ENCODE data around the gene HYAL1. TPM values are rescaled to one million over a fixed set of nuclear protein-coding genes. Genes with fewer than 3 reads are reported as not detected.
"Not testable (repeated sequence)": the region's sequence is repeated elsewhere in the genome, so short reads cannot be mapped to it uniquely, and the experiment has no call there.

Gene HYAL1
- total RNA-seq, 1 experiment from 2014 or later = 1.1 TPM

DNA sequence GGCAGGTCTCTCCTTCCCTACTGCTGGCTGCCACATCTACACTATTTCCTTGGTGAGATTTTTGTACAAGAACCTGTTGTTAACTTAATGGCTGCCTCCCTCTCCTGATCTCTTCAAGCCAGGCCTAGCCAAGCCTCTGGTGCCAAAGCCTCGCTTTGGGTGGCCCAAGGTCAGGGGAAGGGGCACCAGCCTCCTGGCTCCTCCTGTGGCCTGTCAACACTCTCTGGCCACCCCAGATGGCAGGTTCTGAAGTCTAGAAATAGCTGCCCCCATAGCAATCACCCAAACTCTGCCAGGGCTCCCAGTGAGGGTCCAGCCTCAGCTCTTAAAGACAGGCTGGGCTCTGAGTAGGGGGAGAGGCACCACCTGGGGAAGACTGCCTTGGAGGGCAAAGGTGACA, 16.1 kb downstream of the HYAL1 start:
- DNase-seq (ENCODE audit: low read depth, low spot score) = no peak
- in situ Hi-C loops (cut with HindIII; ENCODE audit: low pct_unique_long_range_greater_than_20kb, low sequenced_read_pairs) = no loop called here

DNA sequence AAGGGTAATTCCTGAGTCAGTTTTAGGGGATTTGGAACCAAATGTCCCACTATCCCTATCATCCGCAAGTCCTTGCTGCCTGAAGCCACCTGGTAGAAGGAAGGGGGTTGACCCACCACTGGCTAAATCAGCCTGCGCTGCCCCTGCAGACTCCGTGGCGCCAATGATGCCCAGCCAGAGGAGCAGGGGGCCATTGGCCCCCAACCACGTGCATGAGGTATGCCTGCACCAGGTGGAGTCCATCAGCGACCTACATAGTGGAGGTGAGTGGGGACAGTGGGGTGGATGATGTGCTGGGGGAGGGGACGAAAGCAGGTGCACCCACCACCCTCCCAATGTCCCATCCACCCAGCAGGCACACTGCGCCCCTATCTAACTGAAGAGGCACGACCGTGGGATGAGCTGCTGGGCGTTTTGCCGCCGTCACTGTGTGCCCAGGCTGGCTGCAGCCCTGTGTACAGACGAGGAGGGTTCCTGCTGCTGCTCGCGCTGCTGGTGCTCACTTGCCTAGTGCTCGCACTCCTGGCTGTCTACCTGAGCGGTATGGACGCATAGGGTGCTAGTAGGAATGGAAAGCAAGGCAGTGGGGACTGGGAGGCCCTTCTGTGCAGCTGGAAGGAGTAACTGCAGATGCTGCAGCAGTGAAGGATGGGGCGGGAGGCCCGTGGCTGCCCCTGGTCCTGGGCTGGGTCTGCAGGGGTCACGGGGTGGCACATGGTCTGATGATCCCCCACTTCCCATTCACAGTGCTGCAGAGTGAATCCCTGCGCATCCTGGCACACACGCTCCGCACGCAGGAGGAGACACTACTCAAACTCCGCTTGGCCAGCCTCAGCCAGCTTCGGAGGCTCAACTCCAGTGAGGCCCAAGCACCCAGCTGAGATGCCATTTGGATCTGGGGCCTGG, 16.8 kb downstream of the HYAL1 start:
- in situ Hi-C loops (cut with HindIII; ENCODE audit: low pct_unique_long_range_greater_than_20kb, low sequenced_read_pairs) = no loop called here
- no peak for DNase-seq (ENCODE audit: low read depth, low spot score)

DNA sequence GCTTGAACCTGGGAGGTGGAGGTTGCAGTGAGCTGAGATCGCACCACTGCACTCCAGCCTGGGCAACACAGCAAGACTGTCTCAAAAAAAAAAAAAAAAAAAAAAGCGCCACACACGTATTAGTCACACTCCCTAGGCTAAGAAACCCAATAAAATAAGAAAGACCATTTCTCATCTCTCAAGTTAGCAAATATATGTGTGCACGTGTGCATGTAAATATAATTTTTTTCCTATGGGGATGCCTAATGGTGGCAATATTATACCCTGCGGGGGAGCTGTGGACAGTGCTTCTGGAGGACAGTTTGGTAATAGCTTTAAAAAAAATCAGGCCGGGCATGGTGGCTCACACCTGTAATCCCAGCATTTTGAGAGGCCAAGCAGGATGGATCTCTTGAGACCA, 19.3 kb downstream of the HYAL1 start:
- DNase-seq (ENCODE audit: low read depth, low spot score); in situ Hi-C loops (cut with HindIII; ENCODE audit: low pct_unique_long_range_greater_than_20kb, low sequenced_read_pairs): not testable (repeated sequence)

DNA sequence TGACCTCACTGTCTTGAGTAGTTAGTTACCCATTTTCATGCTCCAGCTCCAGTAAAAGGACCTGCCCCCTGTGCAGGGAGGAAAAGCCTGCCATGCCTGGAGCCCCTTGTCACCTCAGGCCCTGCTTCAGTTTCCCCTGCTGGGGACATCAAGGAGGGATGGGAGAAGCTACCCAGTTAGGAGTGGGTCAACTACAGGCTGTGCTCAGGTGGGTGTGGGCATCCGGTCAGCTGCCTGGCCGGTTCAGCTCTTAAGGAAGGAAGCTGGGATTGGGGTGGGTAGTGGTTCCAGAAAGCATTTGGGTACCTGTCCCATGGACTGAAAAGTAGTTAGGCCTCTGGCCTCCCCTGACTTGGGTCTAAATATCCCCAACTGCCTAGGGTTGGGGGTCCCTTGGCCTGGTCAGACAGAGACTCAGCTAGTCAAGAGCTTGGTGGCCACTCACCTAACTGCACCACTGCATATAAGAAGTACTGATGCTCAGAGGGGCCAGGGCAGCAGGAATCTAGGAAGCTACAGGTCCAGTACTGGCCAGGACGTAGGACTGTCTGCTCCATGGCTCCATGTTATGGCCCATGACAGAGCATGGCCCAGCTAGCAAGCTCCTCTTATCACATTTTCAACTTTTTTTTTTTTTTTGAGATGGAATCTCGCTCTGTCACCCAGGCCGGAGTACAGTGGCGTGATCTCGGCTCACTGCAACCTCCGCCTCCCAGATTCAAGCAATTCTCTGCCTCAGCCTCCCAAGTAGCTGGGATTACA, 23.9 kb downstream of the HYAL1 start:
- in situ Hi-C loops (cut with HindIII; ENCODE audit: low pct_unique_long_range_greater_than_20kb, low sequenced_read_pairs) = no loop called here
- DNase-seq (ENCODE audit: low read depth, low spot score) = no peak

DNA sequence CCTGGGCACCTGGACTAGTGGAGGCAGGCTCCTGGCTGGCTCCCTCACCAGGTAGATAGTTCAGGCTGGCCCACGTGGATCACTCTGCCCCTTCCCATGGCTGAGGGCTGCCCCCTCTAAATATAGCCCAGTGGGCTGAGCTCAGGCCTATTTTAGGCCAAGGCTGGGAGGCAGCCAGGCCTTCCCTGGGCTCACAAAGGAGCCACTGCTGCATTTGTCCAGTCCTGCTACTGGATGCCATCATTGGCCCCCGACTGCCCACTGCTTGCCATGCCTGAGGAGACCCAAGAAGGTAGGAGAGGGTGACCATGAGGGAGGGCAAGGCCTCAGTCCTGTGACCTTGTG, 24.5 kb downstream of the HYAL1 start, which contains the start of gene LSMEM2:
LSMEM2 (plus strand) TSS at position 208 of the 345 bp plus-strand sequence; CDS start at position 235, 27 bp downstream.
- in situ Hi-C loops (cut with HindIII; ENCODE audit: low pct_unique_long_range_greater_than_20kb, low sequenced_read_pairs) = no loop called here
- no peak for DNase-seq (ENCODE audit: low read depth, low spot score)

DNA sequence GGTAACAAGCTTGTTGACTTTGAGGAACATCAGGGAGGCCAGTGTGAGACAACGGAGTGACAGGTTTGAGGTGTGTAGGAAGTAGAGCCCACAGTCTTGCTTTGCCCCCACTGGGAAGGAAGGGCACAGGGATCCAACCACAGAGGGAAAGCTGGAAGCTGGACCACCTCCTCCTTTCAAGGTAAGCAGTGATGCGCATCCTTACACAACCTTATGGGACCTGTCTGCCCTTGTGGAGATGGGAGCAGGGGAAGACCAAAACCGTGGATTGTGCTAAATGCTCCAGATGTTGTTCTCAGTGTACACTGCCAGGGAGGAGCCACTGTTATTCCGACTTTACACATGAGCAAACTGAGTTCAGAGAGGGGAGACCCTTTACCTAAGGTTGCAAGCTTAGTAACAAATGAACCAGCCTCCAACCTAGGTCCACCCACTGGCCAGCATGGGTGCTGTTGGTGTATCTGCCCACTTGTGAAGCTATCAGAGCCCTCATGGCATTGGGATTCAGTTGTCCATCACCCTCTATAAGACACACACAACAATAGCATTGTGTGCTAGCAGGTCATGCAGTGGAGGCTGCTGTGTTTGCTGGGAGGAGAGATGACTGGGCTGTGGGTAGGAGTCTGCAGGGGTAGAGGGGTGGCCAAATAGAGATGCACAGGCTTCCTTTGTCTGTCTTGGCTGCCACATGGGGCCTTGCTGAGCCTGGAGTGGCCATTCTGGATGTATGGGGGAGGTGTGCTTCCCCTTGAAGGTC, 25.1 kb downstream of the HYAL1 start:
- no peak for DNase-seq (ENCODE audit: low read depth, low spot score)
- in situ Hi-C loops (cut with HindIII; ENCODE audit: low pct_unique_long_range_greater_than_20kb, low sequenced_read_pairs) = no loop called here

DNA sequence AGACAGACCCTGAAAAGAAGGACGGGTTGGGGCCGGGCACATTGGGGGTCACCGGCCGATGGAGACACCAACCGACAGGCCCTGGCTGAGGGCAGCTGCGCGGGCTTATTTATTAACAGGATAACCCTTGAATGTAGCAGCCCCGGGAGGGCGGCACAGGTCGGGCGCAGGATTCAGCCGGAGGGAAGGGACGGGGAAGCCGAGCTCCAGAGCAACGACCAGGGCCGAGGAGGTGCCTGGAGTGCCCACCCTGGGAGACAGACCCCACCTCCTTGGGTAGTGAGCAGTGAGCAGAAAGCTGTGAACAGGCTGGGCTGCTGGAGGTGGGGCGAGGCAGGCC, 26.6 kb downstream of the HYAL1 start:
- DNase-seq (ENCODE audit: low read depth, low spot score) = no peak
- in situ Hi-C loops (cut with HindIII; ENCODE audit: low pct_unique_long_range_greater_than_20kb, low sequenced_read_pairs) = no loop called here

DNA sequence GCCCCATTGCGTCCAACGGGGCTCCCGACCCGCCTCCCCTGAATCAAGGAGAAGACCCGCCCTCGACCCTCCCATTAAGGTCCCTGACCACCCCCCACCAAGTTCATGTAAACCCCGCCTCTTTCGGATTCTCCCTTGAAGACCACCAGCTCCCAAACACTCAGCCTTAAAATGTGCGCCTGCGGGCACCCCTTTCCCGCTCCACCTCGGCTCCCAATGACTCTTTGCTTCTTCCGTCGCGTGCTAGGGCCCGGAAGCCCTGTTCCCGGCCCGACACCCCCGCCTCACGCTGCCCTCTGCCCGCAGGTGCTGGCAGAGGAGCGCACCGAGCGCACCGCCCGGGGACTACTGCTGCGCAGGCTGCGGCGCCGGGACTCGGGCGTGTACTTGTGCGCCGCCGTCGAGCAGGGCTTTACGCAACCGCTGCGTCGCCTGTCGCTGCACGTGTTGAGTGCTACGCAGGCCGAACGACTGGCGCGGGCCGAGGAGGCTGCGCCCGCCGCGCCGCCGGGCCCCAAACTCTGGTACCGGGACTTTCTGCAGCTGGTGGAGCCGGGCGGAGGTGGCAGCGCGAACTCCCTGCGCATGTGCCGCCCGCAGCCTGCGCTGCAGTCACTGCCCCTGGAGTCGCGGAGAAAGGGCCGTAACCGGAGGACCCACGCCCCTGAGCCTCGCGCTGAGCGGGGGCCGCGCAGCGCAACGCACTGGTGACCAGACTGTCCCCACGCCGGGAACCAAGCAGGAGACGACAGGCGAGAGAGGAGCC, 27.2 kb downstream of the HYAL1 start:
- in situ Hi-C loops (cut with HindIII; ENCODE audit: low pct_unique_long_range_greater_than_20kb, low sequenced_read_pairs) = no loop called here
- no peak for DNase-seq (ENCODE audit: low read depth, low spot score)

DNA sequence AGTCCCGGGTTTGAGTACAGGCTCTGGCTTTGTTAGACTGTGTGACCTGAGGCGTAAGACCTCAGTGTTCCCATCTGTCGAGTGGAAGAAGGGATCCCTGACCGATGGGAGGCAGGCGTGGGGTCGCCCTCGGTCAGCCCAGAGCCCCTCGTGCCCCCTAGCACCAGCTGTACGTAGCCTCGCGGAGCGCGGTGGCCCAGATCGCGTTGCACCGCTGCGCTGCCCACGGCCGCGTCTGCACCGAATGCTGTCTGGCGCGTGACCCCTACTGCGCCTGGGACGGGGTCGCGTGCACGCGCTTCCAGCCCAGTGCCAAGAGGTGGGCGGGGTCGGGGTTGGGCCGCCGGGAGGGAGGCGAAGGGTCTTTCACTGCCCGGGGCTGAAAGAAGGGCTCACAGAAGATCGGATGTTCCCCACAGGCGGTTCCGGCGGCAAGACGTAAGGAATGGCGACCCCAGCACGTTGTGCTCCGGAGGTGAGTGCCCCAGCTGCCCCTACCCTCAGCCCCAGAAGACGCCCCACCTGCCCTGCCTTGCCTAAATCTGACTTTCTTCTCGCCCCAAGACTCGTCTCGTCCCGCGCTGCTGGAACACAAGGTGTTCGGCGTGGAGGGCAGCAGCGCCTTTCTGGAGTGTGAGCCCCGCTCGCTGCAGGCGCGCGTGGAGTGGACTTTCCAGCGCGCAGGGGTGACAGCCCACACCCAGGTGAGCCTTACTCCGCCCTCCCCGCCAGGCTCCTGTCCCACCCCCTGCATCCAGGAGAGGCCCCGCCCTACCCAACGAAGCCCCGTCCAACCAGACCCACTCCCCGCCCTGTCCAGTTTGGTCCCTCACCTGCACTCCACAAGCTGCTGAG, 28.0 kb downstream of the HYAL1 start:
- DNase-seq (ENCODE audit: low read depth, low spot score) = no peak
- in situ Hi-C loops (cut with HindIII; ENCODE audit: low pct_unique_long_range_greater_than_20kb, low sequenced_read_pairs) = no loop called here

DNA sequence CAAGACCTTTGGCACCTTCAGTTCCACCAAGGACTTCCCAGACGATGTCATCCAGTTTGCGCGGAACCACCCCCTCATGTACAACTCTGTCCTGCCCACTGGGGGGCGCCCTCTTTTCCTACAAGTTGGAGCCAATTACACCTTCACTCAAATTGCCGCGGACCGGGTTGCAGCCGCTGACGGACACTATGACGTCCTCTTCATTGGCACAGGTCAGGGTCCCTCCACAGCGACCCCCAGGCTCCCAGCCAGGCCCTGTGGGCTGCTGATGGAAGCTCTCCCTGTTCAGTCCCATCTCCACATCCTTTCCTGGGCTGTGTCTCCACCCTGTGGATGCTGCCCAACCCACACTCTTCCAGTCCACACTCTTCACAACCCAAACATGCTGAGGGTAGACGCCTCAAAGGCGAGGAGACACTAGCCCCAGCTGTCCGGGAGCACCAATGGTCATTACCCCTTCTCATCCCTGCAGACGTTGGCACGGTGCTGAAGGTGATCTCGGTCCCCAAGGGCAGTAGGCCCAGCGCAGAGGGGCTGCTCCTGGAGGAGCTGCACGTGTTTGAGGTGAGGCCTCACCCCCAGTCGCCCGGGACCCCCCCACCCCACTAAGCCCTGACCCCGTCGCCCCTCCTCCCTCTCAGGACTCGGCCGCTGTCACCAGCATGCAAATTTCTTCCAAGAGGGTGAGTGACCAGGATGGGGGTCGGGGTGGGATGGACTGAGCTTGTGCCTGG, 28.8 kb downstream of the HYAL1 start:
- DNase-seq (ENCODE audit: low read depth, low spot score) = peak; percentile 73
- in situ Hi-C loops (cut with HindIII; ENCODE audit: low pct_unique_long_range_greater_than_20kb, low sequenced_read_pairs) = no loop called here

DNA sequence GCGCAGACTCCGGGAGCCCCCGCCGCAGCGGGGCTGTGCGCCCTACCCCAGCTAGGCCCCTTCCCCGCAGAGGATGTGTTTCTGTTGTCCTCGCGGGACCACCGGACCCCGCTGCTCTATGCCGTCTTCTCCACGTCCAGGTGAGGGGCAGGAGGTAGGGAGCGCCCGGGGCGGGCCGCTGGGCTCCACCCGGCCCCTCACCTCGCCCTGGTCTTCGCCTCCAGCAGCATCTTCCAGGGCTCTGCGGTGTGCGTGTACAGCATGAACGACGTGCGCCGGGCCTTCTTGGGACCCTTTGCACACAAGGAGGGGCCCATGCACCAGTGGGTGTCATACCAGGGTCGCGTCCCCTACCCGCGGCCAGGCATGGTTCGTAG, 29.7 kb downstream of the HYAL1 start:
- in situ Hi-C loops (cut with HindIII; ENCODE audit: low pct_unique_long_range_greater_than_20kb, low sequenced_read_pairs) = no loop called here
- no peak for DNase-seq (ENCODE audit: low read depth, low spot score)

DNA sequence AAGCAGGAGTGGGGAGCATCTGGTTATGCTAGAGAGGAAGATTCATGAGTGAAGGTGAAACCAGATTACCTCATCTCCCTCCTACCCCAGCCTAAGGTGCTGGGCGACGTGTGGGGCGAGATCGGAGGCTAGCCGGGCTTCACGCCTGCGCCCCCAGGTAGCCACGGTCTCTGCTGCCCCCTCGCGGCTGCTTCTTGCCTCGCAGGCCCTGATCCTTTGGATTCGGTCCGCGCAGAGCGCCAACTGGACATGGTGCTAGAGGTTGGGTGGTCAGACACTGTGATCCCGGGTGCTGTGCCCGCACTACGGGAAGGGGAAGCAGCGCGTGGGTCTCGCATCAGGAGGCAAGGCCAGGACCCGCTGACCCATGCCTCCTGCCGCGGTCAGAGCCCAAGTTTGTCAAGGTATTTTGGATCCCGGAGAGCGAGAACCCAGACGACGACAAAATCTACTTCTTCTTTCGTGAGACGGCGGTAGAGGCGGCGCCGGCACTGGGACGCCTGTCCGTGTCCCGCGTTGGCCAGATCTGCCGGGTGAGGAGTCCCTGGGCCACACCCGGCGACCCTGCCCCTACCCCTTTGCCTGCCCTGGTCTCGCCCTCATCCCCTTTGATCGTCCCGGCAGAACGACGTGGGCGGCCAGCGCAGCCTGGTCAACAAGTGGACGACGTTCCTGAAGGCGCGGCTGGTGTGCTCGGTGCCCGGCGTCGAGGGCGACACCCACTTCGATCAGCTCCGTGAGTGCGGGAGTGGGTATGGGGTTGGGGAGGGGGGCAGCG, 30.3 kb downstream of the HYAL1 start:
- peak; percentile 82 for DNase-seq (ENCODE audit: low read depth, low spot score)
- in situ Hi-C loops (cut with HindIII; ENCODE audit: low pct_unique_long_range_greater_than_20kb, low sequenced_read_pairs) = no loop called here

DNA sequence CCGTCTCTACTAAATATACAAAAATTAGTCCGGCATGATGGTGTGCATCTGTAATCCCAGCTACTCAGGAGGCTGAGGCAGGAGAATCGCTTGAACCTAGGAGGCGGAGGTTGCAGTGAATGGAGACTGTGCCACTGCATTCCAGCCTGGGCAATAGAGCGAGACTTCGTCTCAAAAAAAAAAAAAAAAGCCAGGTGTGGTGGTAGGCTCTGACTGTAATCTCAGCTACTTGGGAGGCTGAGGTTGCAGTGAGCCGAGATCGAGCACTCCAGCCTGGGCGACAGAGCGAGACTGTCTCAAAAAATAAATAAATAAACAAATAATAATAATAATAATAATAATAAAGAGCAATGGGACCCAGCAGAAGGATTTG, 30.9 kb downstream of the HYAL1 start:
- in situ Hi-C loops (cut with HindIII; ENCODE audit: low pct_unique_long_range_greater_than_20kb, low sequenced_read_pairs); DNase-seq (ENCODE audit: low read depth, low spot score): not testable (repeated sequence)

DNA sequence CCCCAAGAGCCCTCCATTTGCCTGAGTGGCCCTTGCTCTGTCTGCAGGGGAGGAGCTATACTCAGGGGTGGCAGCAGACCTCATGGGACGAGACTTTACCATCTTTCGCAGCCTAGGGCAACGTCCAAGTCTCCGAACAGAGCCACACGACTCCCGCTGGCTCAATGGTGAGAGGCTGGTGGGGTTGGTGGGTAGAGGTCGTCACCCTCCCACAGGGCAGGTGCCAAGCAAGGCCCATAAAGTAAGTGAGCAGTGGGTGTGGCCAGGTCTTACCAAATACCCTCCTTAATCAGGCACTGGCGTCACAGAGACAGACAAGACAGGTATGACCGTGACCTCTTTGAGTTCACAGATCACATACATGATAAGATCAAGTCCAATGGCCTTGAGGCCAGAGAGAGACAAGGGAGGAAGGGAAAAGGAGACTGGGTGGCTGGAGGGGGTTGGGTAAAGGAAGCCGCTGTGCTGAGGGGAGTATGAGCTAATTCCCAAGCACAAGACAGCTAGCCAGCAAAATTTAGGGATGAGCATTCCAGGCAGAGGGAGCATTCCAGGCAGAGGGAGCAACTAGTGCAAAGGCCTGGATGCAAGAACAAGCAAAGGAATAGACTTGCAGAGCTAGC, 31.9 kb downstream of the HYAL1 start:
- in situ Hi-C loops (cut with HindIII; ENCODE audit: low pct_unique_long_range_greater_than_20kb, low sequenced_read_pairs) = no loop called here
- DNase-seq (ENCODE audit: low read depth, low spot score) = no peak

Data from SK-MEL-5 (cell line).